ENCODE results near the gene PDCD7.
A peak's percentile ranks its signal among the peaks of the same experiment; 100 is the strongest.

Gene PDCD7

DNA sequence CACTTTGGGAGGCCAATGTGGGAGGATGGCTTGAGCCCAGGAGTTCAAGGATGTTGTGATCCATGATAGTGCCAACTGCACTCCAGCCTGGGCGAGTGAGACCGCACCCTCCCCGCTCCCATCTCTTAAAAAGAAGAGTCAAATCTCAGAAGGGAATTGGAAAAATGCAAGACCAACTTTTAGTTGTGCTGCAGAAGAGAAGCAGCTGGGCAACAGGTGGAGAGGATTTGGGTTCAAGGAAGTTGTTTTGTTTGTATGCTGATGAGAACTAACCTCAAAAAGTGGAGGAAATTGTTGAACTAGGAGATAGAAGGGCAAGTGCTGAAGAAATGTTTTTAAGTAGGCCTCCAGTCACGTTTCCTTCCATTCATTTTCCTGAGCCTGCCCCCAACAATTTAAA, 12.8 kb upstream of the PDCD7 start:
- TF ChIP-seq RAD21 (IDR thresholded peaks at IDR 0.05; ENCODE audit: low read depth) (no peak), CREB1 (IDR thresholded peaks at IDR 0.05; ENCODE audit: low read depth) (no peak), CEBPB (IDR thresholded peaks at IDR 0.05) (no peak), NFIC (IDR thresholded peaks at IDR 0.05) (no peak), EP300 (IDR thresholded peaks at IDR 0.05; ENCODE audit: borderline replicate concordance) (no peak), YY1 (IDR thresholded peaks at IDR 0.05; ENCODE audit: low read depth) (no peak), FOXM1 (IDR thresholded peaks at IDR 0.05; ENCODE audit: borderline replicate concordance, low read depth) (no peak), TEAD4 (IDR thresholded peaks at IDR 0.05) (no peak), TCF12 (IDR thresholded peaks at IDR 0.05; ENCODE audit: low read depth) (no peak), ZBTB7A (IDR thresholded peaks at IDR 0.05; ENCODE audit: low read depth) (no peak), TAF1 (IDR thresholded peaks at IDR 0.05; ENCODE audit: low read depth) (no peak), EGR1 (IDR thresholded peaks at IDR 0.05) (no peak)
- TF ChIP-seq, protein P1, sequence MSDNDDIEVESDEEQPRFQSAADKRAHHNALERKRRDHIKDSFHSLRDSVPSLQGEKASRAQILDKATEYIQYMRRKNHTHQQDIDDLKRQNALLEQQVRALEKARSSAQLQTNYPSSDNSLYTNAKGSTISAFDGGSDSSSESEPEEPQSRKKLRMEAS (IDR thresholded peaks at IDR 0.05) = no peak
- TF ChIP-seq, protein P2, sequence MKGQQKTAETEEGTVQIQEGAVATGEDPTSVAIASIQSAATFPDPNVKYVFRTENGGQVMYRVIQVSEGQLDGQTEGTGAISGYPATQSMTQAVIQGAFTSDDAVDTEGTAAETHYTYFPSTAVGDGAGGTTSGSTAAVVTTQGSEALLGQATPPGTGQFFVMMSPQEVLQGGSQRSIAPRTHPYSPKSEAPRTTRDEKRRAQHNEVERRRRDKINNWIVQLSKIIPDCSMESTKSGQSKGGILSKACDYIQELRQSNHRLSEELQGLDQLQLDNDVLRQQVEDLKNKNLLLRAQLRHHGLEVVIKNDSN (IDR thresholded peaks at IDR 0.05) = no peak
- TF ChIP-seq, protein P3, sequence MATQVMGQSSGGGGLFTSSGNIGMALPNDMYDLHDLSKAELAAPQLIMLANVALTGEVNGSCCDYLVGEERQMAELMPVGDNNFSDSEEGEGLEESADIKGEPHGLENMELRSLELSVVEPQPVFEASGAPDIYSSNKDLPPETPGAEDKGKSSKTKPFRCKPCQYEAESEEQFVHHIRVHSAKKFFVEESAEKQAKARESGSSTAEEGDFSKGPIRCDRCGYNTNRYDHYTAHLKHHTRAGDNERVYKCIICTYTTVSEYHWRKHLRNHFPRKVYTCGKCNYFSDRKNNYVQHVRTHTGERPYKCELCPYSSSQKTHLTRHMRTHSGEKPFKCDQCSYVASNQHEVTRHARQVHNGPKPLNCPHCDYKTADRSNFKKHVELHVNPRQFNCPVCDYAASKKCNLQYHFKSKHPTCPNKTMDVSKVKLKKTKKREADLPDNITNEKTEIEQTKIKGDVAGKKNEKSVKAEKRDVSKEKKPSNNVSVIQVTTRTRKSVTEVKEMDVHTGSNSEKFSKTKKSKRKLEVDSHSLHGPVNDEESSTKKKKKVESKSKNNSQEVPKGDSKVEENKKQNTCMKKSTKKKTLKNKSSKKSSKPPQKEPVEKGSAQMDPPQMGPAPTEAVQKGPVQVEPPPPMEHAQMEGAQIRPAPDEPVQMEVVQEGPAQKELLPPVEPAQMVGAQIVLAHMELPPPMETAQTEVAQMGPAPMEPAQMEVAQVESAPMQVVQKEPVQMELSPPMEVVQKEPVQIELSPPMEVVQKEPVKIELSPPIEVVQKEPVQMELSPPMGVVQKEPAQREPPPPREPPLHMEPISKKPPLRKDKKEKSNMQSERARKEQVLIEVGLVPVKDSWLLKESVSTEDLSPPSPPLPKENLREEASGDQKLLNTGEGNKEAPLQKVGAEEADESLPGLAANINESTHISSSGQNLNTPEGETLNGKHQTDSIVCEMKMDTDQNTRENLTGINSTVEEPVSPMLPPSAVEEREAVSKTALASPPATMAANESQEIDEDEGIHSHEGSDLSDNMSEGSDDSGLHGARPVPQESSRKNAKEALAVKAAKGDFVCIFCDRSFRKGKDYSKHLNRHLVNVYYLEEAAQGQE (IDR thresholded peaks at IDR 0.05; ENCODE audit: low read depth) = no peak

DNA sequence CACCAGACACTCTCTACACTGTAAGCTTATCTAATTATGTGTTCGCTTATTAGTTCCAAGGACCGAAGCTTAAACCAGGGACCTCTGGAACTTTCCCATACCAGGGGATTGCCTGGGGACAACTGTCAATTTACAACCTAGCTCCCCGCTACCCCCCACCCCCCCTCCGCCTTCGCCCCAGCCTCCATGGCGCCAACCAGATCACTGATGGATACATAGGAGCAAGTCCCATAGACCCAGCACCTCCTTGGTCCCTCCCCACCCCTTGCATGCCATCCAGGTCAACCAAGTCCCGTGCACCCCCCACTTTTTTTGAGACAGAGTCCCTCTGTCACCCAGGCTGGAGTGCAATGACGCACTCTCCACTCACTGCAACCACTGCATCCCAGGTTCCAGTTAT, 930 bp upstream of the PDCD7 start:
- TF ChIP-seq CEBPB (IDR thresholded peaks at IDR 0.05) (no peak), EP300 (IDR thresholded peaks at IDR 0.05; ENCODE audit: borderline replicate concordance) (no peak), CREB1 (IDR thresholded peaks at IDR 0.05; ENCODE audit: low read depth) (no peak), RAD21 (IDR thresholded peaks at IDR 0.05; ENCODE audit: low read depth) (no peak), TCF12 (IDR thresholded peaks at IDR 0.05; ENCODE audit: low read depth) (no peak), EGR1 (IDR thresholded peaks at IDR 0.05) (no peak), ZBTB7A (IDR thresholded peaks at IDR 0.05; ENCODE audit: low read depth) (no peak), TAF1 (IDR thresholded peaks at IDR 0.05; ENCODE audit: low read depth) (no peak), YY1 (IDR thresholded peaks at IDR 0.05; ENCODE audit: low read depth) (no peak), TEAD4 (IDR thresholded peaks at IDR 0.05) (no peak), FOXM1 (IDR thresholded peaks at IDR 0.05; ENCODE audit: borderline replicate concordance, low read depth) (no peak)
- TF ChIP-seq, protein P2 (IDR thresholded peaks at IDR 0.05) = no peak
- TF ChIP-seq, protein P1 (IDR thresholded peaks at IDR 0.05) = no peak
- TF ChIP-seq, protein P3 (IDR thresholded peaks at IDR 0.05; ENCODE audit: low read depth) = no peak

DNA sequence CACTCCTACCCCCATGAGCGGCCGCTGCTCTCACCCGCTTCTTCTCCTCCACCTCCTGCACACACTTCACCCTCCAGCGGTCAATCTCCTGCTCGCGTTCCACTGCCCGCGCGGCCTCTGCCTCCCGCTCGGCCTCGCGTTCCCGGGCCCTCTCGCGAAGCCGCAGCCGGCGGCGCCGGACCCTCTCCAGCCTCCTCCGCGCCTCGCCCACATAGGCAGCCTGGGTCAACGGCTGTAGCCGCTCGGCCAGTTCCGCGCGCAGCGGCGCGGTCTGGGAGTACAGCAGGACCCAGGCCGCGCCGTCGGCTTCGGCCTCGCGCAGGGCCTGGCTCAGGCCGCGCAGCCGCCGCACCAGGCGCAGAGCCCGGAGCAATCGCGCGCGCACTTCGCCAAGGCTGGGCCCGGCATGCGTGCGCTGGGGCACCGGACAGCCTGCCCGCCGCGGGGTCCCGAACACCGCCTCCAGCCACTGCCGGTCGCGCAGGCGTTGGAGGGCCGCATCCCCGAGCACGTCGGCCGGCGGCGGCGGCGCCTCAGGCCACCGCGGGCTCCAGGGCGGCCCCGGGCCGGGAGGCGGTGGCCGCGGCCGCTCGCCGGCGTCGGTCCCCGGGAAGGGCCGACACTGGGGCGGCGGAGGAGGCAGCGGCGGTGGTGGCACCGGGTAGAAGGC, 595 bp downstream of the PDCD7 start:
- TF ChIP-seq, protein P1 (IDR thresholded peaks at IDR 0.05) = peak; percentile 26; the same call in 1 of the 2 replicates
- no peak for TF ChIP-seq FOXM1 (IDR thresholded peaks at IDR 0.05; ENCODE audit: borderline replicate concordance, low read depth)

DNA sequence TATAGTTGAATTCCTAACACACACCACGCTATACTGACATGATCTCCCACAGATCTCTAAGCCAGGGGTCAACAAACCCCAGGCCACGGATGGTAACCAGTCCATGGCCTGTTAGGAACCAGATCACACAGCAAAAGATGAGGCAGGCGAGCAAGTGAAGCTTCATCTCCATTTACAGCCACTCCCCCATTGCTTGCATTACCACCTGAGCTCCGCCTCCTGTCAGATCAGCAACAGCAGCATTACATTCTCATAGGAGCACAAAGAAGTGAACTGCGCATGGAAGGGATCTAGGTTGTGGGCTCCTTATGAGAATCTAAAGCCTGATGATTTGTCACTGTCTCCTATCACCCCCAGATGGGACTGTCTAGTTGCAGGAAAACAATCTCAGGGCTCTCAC, 2.7 kb downstream of the PDCD7 start:
- no peak for TF ChIP-seq EGR1 (IDR thresholded peaks at IDR 0.05)
- TF ChIP-seq TEAD4 (IDR thresholded peaks at IDR 0.05) = no peak
- no peak for TF ChIP-seq EP300 (IDR thresholded peaks at IDR 0.05; ENCODE audit: borderline replicate concordance)
- TF ChIP-seq TCF12 (IDR thresholded peaks at IDR 0.05; ENCODE audit: low read depth) = no peak
- TF ChIP-seq CREB1 (IDR thresholded peaks at IDR 0.05; ENCODE audit: low read depth) = no peak
- no peak for TF ChIP-seq NFIC (IDR thresholded peaks at IDR 0.05)
- no peak for TF ChIP-seq YY1 (IDR thresholded peaks at IDR 0.05; ENCODE audit: low read depth)
- TF ChIP-seq, protein P1 (IDR thresholded peaks at IDR 0.05) = no peak
- no peak for TF ChIP-seq CEBPB (IDR thresholded peaks at IDR 0.05)
- TF ChIP-seq RAD21 (IDR thresholded peaks at IDR 0.05; ENCODE audit: low read depth) = no peak
- TF ChIP-seq, protein P3 (IDR thresholded peaks at IDR 0.05; ENCODE audit: low read depth) = no peak
- no peak for TF ChIP-seq TAF1 (IDR thresholded peaks at IDR 0.05; ENCODE audit: low read depth)
- TF ChIP-seq FOXM1 (IDR thresholded peaks at IDR 0.05; ENCODE audit: borderline replicate concordance, low read depth) = no peak
- TF ChIP-seq, protein P2 (IDR thresholded peaks at IDR 0.05) = no peak
- no peak for TF ChIP-seq ZBTB7A (IDR thresholded peaks at IDR 0.05; ENCODE audit: low read depth)
